ENCODE data around the gene APCDD1L.

DNA sequence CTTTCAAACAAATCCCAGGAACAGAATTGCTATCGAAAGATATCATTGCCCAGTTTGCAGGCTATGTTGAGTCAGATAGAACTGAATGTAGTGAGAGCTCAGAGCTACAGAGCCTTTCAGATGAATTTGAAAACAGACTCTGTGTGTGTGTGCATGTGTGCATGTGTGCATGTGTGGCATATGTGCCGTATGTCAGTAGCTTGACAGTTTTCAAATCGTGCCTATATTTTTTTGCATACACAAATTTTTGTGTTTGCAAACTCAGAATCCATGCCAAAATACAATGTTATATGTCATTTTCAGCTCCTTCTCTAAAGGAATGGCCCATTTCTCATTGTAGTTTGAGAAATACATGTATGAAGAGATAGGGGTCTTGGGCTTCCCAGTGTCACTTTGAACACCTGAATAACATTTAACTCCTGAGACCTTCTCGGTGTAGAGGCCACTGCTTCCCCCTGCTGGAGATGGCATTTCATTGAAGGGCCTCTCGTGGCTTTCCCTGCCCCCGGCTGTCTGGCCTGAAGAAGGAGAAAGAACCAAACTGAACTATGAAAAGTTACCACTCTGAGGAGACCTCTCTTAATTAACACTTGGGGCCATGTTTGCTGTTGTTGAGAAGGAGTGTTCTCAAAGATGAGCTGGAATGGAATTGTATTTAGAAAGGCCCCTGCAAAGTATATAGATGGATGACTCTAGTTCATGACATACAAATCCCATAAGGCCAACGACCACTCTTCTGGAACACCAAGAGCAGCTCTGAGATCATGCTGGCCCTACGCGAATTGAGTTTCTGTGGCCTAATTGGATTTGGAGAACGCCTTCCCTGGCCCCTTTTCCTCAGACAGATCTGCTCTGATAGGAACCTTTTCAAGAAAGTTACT, 67.4 kb downstream of the APCDD1L start:
- TF ChIP-seq POLR2A (IDR thresholded peaks at IDR 0.05), result no peak
- TF ChIP-seq, protein P1, sequence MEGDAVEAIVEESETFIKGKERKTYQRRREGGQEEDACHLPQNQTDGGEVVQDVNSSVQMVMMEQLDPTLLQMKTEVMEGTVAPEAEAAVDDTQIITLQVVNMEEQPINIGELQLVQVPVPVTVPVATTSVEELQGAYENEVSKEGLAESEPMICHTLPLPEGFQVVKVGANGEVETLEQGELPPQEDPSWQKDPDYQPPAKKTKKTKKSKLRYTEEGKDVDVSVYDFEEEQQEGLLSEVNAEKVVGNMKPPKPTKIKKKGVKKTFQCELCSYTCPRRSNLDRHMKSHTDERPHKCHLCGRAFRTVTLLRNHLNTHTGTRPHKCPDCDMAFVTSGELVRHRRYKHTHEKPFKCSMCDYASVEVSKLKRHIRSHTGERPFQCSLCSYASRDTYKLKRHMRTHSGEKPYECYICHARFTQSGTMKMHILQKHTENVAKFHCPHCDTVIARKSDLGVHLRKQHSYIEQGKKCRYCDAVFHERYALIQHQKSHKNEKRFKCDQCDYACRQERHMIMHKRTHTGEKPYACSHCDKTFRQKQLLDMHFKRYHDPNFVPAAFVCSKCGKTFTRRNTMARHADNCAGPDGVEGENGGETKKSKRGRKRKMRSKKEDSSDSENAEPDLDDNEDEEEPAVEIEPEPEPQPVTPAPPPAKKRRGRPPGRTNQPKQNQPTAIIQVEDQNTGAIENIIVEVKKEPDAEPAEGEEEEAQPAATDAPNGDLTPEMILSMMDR (IDR thresholded peaks at IDR 0.05), result peak; percentile 35 to 48 (median 44)
- no peak for TF ChIP-seq EP300 (IDR thresholded peaks at IDR 0.05)
